ENCODE results near the gene NMUR2.

NMUR2 gene, protein sequence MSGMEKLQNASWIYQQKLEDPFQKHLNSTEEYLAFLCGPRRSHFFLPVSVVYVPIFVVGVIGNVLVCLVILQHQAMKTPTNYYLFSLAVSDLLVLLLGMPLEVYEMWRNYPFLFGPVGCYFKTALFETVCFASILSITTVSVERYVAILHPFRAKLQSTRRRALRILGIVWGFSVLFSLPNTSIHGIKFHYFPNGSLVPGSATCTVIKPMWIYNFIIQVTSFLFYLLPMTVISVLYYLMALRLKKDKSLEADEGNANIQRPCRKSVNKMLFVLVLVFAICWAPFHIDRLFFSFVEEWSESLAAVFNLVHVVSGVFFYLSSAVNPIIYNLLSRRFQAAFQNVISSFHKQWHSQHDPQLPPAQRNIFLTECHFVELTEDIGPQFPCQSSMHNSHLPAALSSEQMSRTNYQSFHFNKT

GRCh38 chr5:152405145-152405544 is at the start of gene NMUR2:
TSS of gene NMUR2 (minus strand) at chr5:152405279. CDS start at chr5:152405113, 166 bp downstream.
- ATAC-seq (replicated peaks) = no peak

GRCh38 chr5:152443935-152444334 is 38.9 kb upstream of the NMUR2 start:
- no peak overlapping the region for H3K4me3 Mint-ChIP-seq
- DNase-seq = no peak
- no peak for ATAC-seq (replicated peaks)
- H3K27ac Mint-ChIP-seq = no peak overlapping the region
- no peaks in the 10 kb centered on the region for H3K27me3 Mint-ChIP-seq
- no peaks in the 10 kb centered on the region for H3K4me1 Mint-ChIP-seq
- no peaks in the 10 kb centered on the region for H3K36me3 Mint-ChIP-seq
- H3K9me3 Mint-ChIP-seq = peaks cover 0 to 5% of the 10 kb centered on the region in 2 donors

More at GRCh38 chr5:152405145-152405544, at the start of gene NMUR2:
- Mint-ChIP-seq H3K27me3 (no peaks in the 10 kb centered on the region), H3K4me3 (no peak within 1 kb of the TSS), H3K27ac (no peak within 1 kb of the TSS), H3K4me1 (no peaks in the 10 kb centered on the region), H3K9me3 (peaks cover 0 to 8% of the 10 kb centered on the region in 2 donors), H3K36me3 (no peaks in the 10 kb centered on the region)
- no peak for DNase-seq

DNA sequence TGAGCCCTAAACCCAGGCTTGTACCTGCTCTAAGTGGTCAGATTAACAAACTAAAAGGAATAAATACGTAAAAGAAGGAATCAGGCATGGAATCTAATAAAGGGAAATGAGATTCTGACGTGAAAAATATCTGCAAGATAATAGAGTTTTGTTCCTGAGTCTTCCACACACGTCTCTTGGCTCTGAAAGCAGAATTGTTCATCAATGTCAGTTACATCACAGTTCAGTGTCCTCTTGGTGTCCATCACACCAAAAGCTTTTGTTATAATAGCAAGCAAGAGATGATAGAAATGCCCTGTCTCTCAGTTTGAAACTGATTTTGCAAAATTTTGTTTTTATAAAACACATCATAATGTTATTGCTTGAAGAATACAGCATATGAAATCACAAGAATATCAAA is 34.7 kb upstream of the NMUR2 start:
- peaks cover 0 to 5% of the 10 kb centered on the region in 2 donors for H3K9me3 Mint-ChIP-seq
- ATAC-seq (replicated peaks) = no peak
- H3K4me1 Mint-ChIP-seq = no peaks in the 10 kb centered on the region
- no peak overlapping the region for H3K27ac Mint-ChIP-seq
- no peaks in the 10 kb centered on the region for H3K36me3 Mint-ChIP-seq
- no peak for DNase-seq
- no peak overlapping the region for H3K4me3 Mint-ChIP-seq
- H3K27me3 Mint-ChIP-seq = no peaks in the 10 kb centered on the region

GRCh38 chr5:152437866-152438265 is 32.8 kb upstream of the NMUR2 start:
- DNase-seq = no peak
- H3K4me3 Mint-ChIP-seq = no peak overlapping the region
- no peaks in the 10 kb centered on the region for H3K27me3 Mint-ChIP-seq
- no peak overlapping the region for H3K27ac Mint-ChIP-seq
- no peaks in the 10 kb centered on the region for H3K36me3 Mint-ChIP-seq
- H3K4me1 Mint-ChIP-seq = no peaks in the 10 kb centered on the region
- peaks cover 0 to 1% of the 10 kb centered on the region in 2 donors for H3K9me3 Mint-ChIP-seq
- ATAC-seq (replicated peaks) = no peak

DNA sequence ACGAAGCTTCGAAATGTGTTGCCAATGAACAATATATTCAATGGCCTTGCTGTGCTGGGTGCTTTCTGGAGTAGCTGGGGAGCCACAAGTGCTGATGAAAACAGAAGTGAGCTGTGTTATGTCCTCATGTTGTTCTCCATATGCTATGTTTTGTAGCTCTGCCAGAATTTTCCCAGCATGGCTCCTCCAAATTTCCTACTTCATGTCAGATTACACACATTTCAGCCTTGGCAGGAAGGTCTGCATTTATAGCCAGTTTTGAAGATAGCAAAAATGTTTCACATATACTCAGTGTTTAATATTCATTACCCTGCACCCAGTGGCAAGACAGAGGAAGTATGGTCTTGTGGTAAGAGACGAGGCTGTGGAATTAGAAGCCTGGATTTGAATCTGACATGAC is 22.6 kb upstream of the NMUR2 start:
- Mint-ChIP-seq H3K36me3 (no peaks in the 10 kb centered on the region), H3K9me3 (peaks cover 0 to 3% of the 10 kb centered on the region in 2 donors), H3K4me3 (no peak overlapping the region), H3K27me3 (no peaks in the 10 kb centered on the region), H3K4me1 (no peaks in the 10 kb centered on the region), H3K27ac (no peak overlapping the region)
- ATAC-seq (replicated peaks) (no peak), DNase-seq (no peak)

DNA sequence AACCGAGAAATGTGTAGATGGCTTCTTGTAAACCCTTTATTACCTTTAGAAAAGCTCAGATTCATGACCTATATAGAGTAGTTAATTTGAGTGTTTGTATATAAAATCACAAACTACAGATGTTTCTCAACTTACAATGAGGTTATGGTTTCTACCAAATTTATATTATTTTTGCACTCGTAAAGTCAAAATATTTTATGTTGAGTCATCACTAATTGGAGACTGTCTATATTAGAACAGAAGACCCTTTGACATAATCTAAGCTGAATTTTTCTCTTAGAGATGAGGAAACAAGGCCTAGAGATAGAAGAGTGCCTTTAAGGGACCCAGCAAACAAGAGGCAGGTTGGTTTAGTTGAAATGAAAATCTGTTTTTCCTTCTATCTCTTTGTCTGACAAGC is 20.0 kb upstream of the NMUR2 start:
- Mint-ChIP-seq H3K9me3 (peaks cover 0 to 2% of the 10 kb centered on the region in 2 donors), H3K27ac (no peak overlapping the region), H3K4me3 (no peak overlapping the region), H3K4me1 (no peaks in the 10 kb centered on the region), H3K36me3 (no peaks in the 10 kb centered on the region), H3K27me3 (no peaks in the 10 kb centered on the region)
- DNase-seq (no peak), ATAC-seq (replicated peaks) (no peak)

DNA sequence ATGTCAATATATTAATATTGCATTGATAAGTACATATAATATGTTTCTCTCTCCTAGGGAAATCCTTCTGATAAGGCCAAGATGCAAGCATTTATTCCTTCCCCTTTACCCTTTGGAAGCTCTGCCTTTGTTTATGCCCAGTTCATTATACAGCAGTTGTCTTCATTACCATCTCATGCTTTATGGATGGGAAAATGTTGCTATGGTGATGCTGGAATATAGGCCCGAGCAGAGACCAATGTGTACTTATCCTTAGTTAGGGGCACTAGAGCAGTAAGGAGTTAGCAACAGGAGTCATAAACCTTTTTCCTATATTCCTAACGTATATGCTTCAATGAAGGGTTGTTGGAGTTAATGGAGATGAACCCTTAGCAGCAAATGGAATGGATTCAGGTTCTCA is 19.4 kb upstream of the NMUR2 start:
- H3K27me3 Mint-ChIP-seq = no peaks in the 10 kb centered on the region
- H3K36me3 Mint-ChIP-seq = no peaks in the 10 kb centered on the region
- H3K9me3 Mint-ChIP-seq = peaks cover 0 to 2% of the 10 kb centered on the region in 2 donors
- H3K27ac Mint-ChIP-seq = no peak overlapping the region
- no peak overlapping the region for H3K4me3 Mint-ChIP-seq
- H3K4me1 Mint-ChIP-seq = no peaks in the 10 kb centered on the region
- no peak for ATAC-seq (replicated peaks)
- DNase-seq = no peak

- peaks cover 0 to 2% of the 10 kb centered on the region in 2 donors for H3K9me3 Mint-ChIP-seq
- H3K4me1 Mint-ChIP-seq = no peaks in the 10 kb centered on the region
- H3K4me3 Mint-ChIP-seq = no peak overlapping the region
- no peaks in the 10 kb centered on the region for H3K27me3 Mint-ChIP-seq
- no peak overlapping the region for H3K27ac Mint-ChIP-seq
- ATAC-seq (replicated peaks) = no peak
- DNase-seq = no peak
- no peaks in the 10 kb centered on the region for H3K36me3 Mint-ChIP-seq
Measured at GRCh38 chr5:152422081-152422480, 17.0 kb upstream of the NMUR2 start.

- Mint-ChIP-seq H3K9me3 (peaks cover 0 to 17% of the 10 kb centered on the region in 2 donors), H3K4me3 (no peak overlapping the region), H3K36me3 (no peaks in the 10 kb centered on the region), H3K4me1 (no peaks in the 10 kb centered on the region), H3K27me3 (no peaks in the 10 kb centered on the region), H3K27ac (no peak overlapping the region)
- ATAC-seq (replicated peaks) (no peak), DNase-seq (no peak)
Measured at GRCh38 chr5:152412129-152412528, 7.0 kb upstream of the NMUR2 start.

DNA sequence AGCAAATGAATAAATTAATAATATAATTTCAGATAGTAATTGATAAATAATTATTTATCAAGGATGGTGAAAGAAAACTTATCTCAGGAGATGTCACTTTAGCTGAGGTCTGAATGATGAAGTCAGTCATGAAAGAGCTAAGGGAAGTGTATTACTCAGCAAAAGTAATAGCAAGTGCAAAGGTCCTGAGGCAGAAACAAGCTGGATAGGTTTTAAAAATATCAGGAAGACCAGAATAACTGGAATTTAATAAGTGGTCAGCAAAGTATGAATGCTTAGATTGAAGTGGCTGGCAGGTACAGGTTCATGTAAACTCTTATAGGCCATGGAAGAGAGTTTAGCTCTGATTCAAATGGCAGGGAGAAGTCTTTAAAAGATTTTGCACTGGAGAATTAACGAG is 1.0 kb upstream of the NMUR2 start:
- Mint-ChIP-seq H3K4me3 (no peak overlapping the region), H3K27ac (no peak overlapping the region), H3K4me1 (no peaks in the 10 kb centered on the region), H3K9me3 (peaks cover 0 to 8% of the 10 kb centered on the region in 2 donors), H3K27me3 (no peaks in the 10 kb centered on the region), H3K36me3 (no peaks in the 10 kb centered on the region)
- no peak for ATAC-seq (replicated peaks)
- DNase-seq = no peak

DNA sequence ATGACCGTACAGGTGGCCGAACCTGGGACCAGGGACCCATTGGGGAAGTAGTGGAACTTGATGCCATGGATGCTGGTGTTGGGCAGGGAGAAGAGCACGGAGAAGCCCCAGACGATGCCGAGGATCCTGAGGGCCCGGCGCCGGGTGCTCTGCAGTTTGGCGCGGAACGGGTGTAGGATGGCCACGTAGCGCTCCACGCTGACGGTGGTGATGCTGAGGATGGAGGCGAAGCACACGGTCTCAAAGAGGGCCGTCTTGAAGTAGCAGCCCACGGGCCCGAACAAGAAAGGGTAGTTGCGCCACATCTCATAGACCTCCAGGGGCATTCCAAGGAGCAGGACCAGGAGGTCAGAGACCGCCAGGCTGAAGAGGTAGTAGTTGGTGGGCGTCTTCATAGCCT is 585 bp downstream of the NMUR2 start:
- no peak for ATAC-seq (replicated peaks)

GRCh38 chr5:152403046-152403445 is 2.0 kb downstream of the NMUR2 start:
- Mint-ChIP-seq H3K27me3 (no peaks in the 10 kb centered on the region), H3K4me3 (no peak overlapping the region), H3K36me3 (no peaks in the 10 kb centered on the region), H3K27ac (no peak overlapping the region), H3K4me1 (no peaks in the 10 kb centered on the region), H3K9me3 (peaks cover 0 to 4% of the 10 kb centered on the region in 2 donors)
- no peak for ATAC-seq (replicated peaks)
- no peak for DNase-seq

More for the DNA sequence above, 585 bp downstream of the NMUR2 start:
- no peaks in the 10 kb centered on the region for H3K4me1 Mint-ChIP-seq
- H3K27ac Mint-ChIP-seq = no peak overlapping the region
- H3K36me3 Mint-ChIP-seq = no peaks in the 10 kb centered on the region
- H3K27me3 Mint-ChIP-seq = no peaks in the 10 kb centered on the region
- no peak for DNase-seq
- H3K9me3 Mint-ChIP-seq = peaks cover 0 to 8% of the 10 kb centered on the region in 2 donors
- no peak overlapping the region for H3K4me3 Mint-ChIP-seq

GRCh38 chr5:152400846-152401245 is 4.2 kb downstream of the NMUR2 start:
- Mint-ChIP-seq H3K4me3 (no peak overlapping the region), H3K27ac (no peak overlapping the region), H3K36me3 (no peaks in the 10 kb centered on the region), H3K4me1 (no peaks in the 10 kb centered on the region), H3K27me3 (no peaks in the 10 kb centered on the region), H3K9me3 (peaks cover 0 to 4% of the 10 kb centered on the region in 2 donors)
- ATAC-seq (replicated peaks) (no peak), DNase-seq (no peak)

DNA sequence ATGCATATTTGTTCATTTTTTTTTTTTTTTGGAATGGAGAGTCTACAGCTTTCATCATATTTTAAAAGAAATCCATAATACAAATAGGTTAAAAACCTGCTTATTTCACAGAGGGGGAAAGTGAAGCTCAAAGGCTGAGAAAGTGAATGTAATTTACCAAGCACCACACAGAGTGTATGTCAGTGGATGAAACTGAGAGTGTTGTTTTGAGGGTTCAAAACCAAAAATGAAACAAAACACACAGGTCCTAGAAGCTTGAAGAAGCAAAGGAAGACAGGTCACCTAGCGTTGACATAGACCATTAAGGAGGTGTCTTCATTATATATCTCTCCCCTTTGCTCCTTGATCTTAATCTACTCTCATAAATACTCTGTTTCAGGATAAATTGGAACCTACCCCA is 7.5 kb downstream of the NMUR2 start:
- H3K36me3 Mint-ChIP-seq = no peaks in the 10 kb centered on the region
- no peak overlapping the region for H3K27ac Mint-ChIP-seq
- H3K27me3 Mint-ChIP-seq = no peaks in the 10 kb centered on the region
- DNase-seq (no peak), ATAC-seq (replicated peaks) (no peak)
- H3K4me1 Mint-ChIP-seq = no peaks in the 10 kb centered on the region
- no peak overlapping the region for H3K4me3 Mint-ChIP-seq
- no peaks in the 10 kb centered on the region for H3K9me3 Mint-ChIP-seq

- no peak for ATAC-seq (replicated peaks)
- no peak overlapping the region for H3K4me3 Mint-ChIP-seq
- no peak for DNase-seq
- no peaks in the 10 kb centered on the region for H3K36me3 Mint-ChIP-seq
- no peaks in the 10 kb centered on the region for H3K4me1 Mint-ChIP-seq
- H3K27me3 Mint-ChIP-seq = no peaks in the 10 kb centered on the region
- H3K9me3 Mint-ChIP-seq = peaks cover 0 to 6% of the 10 kb centered on the region in 2 donors
- H3K27ac Mint-ChIP-seq = no peak overlapping the region
Measured at GRCh38 chr5:152393441-152393840, 11.6 kb downstream of the NMUR2 start.

Measured in stimulated activated naive B cell treated with anti-CD40 and anti-IgM and Interleukin-4, amounts not matched to agents 10 μg/mL and 1 μg/mL and 100 μg/mL, for 72 hours (primary cell).